ENCODE measurements around the gene MANBA.
"Not testable (repeated sequence)": the region's sequence is repeated elsewhere in the genome, so short reads cannot be mapped to it uniquely, and the experiment has no call there.

MANBA gene

GRCh38 chr4:102667001-102667400 is 93.8 kb downstream of the MANBA start:
- DNase-seq, result no peak

DNA sequence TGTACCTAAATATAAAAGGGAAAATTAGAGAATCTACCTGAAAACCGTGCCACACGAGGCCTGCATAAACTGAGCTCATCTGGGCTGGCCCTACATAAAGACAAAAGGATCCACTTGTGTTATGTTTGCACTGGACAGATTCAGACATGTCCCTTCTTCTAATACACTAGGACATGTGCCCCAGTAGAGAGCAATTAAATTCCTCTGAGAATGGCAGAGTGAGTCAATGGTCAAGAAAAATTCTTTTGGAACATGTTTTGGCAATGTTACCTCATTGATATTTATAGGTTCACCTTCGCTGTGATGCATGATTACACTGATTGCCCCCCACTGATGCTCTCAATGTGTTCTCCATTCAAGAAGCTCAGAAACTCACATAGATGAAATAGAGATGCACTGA is 95.2 kb downstream of the MANBA start:
- no peak for DNase-seq

DNA sequence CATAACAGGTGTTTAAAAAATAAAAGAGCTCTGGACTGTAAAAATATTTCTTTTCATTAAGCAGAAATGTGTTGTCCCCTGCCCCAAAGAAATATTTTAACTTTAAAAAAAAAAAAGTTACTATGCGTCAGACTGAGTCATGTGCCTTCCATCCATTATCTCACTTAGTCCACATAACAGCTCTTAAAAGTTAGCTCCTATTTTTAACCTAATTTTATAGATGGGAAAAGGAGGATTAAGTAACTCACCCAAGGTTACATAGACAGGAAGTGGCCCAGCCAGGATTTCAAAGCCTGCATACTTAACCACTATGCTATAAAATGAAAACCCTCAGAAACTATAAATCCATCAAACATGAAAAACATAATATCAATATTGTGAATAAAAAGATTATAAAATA is 97.7 kb downstream of the MANBA start:
- no peak for DNase-seq

DNA sequence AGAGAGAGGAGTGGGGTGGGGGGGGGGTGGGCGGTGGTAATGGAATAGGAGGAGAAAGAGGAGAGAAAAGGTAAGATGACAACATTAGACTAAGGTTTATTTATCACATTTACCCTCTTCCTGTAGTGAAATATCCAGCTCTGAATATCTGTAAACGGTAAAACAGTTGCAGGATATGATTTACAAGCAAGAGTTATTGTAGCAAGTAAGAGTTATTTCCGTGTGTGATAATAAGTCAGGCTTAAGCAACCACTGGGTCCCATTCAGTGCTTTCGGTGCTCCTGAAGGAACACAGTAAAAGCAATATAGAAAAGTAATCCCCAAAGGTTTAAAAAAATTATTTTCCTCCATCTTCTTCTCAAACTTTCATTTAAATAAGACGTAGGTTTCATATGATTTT is 103.6 kb downstream of the MANBA start:
- DNase-seq, result no peak

GRCh38 chr4:102647117-102647516 is 113.7 kb downstream of the MANBA start:
- no peak for DNase-seq

- DNase-seq, result no peak
These were observed 118.0 kb downstream of the MANBA start for GRCh38 chr4:102642631-102643298.

DNA sequence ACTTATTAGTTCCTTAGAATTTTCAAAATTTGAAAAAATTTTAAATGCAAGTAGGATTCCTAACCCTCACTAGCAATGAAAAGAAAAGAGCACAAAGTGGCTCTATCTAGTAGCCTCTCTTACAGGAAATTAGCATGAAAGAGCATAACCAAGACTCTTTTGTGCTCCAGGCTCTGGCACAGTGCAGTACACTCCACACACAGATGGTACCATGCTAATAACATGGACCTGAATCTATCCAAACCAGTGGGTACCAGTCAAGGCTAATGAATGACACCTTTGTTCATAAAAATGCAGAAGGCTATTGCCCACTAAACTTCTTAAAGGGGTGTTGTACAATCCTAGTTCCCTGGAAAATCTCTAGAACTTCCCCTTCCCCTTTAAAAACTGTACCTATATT is 119.0 kb downstream of the MANBA start:
- DNase-seq, result no peak

- DNase-seq, result no peak
These were observed 120.1 kb downstream of the MANBA start for GRCh38 chr4:102640669-102641068.

DNA sequence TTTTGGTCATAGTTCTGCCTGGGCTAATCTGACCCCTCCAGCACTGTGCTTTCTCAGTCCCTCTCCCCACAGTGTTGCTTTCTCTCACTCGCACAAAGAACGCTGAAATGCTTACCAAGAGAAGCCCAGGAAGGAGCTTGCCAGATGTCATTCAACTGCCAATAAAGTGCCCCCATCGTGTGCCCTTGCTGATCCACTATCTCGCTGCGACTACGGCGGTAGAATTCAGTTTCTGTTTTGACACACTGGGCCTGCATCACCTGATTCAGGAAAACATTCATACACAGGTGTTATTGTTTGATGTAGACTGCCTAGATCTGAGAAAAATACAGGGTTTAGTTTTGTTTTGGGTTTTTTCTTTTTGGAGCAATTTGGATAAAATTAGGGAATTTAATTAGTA is 121.2 kb downstream of the MANBA start:
- no peak for DNase-seq

GRCh38 chr4:102638621-102639020 is 122.1 kb downstream of the MANBA start:
- DNase-seq, result no peak

- DNase-seq, result no peak
These were observed 123.4 kb downstream of the MANBA start for GRCh38 chr4:102637391-102637790.

GRCh38 chr4:102633100-102633499 is 127.7 kb downstream of the MANBA start:
- DNase-seq, result no peak

DNA sequence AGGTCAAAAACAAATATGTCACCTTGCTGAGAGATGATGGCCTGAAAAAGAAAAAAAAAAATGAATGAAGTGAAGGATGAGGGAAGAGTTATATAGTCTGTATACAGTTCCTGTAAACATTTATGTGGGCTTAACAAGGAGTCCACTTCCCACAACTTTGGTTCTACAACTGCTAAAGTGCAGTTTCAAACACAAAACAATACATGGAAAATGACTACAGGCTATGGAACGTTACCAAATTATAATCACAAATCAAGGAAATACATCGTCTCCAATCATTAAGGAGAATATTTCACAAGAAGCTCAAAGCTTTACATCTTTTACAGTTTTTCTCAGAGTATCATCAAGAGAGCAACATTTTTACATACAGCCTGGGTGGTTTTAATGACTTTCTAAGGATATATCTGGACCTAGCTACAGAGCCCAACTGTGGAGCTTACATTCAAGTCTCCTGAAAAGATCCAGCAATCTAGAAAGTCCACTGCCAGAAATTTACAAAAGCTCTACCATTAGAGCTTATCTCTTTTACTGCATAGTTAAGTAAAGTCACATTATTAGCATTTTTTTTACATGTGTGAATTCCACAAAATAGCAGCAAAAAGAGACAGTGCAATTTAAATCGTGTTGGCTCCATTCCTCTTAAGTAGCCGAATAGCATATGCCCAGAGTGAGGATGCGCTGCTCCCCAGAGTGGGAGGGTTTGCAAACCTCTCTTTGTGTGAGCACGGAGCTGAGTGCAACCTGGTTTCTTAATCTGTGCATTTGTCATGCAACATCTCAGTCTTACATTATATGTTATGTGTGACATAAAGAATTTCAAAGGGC is 128.3 kb downstream of the MANBA start:
- no peak for DNase-seq

DNA sequence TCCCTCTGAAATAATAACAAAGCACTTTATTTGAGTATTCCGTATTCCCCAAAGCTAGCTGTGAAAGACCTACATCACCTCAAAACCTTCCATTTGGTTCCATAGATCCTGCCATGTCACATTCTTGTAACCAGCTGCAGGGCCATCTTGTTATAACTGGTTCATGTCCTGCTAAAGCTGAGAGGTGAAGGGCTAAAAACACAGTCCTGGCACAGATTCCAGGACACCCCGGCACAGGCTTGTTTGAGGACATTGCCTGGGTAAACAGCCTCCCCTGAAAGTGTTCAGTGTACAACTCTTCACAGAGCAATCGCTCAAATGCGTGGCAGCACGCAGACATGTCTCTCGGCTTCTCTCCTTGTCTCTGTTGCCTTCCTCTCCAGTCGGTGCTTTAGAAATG is 129.2 kb downstream of the MANBA start:
- DNase-seq, result no peak

DNA sequence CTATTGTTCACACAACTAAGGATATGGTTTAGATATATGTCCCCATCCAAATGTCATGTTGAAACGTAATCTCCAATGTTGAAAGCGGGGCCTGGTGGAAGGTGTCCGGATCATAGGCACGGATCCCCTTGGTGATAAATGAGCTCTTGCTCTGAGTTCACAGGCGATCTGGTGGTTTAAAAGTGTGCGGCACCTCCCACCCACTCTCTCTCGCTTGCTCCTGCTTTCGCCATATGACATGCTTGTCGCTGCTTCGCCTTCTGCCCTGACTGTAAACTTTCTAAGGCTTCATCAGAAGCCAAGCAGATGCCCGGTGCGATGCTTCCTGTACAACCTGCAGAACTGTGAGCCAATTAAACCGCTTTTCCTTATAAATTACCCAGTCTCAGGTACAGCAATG is 131.1 kb downstream of the MANBA start:
- DNase-seq, result no peak

DNA sequence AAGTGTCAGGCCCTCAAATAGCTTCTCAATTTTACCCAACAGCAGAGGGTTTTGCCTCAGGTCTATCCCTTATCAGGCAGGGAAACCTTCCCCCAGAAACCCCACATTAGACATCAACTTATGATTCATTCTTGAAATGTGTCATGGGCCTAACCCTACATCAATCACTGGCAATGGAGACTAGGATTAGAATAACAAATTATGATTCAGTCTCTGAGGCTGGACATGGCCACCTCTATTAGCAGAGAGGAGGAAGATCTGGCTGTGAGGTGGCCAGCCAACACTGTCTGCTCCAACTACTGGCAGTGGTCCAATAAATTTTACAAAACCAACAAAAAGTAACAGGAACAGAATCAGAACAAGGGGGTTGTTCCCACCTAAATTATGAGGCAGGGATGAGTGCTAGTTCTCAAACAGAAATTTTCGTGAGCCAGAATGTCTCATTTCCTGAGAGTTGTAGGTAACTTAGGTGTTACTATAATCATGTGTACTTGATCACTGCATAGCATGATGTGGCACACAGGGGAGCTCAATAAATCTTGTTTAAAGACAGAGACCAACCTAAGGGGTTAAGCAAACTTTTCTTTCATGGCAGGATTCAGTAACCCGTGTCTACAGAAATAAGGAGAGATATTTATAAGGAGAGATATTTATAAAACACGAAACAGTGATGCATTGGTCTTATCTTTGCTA is 132.8 kb downstream of the MANBA start:
- no peak for DNase-seq

DNA sequence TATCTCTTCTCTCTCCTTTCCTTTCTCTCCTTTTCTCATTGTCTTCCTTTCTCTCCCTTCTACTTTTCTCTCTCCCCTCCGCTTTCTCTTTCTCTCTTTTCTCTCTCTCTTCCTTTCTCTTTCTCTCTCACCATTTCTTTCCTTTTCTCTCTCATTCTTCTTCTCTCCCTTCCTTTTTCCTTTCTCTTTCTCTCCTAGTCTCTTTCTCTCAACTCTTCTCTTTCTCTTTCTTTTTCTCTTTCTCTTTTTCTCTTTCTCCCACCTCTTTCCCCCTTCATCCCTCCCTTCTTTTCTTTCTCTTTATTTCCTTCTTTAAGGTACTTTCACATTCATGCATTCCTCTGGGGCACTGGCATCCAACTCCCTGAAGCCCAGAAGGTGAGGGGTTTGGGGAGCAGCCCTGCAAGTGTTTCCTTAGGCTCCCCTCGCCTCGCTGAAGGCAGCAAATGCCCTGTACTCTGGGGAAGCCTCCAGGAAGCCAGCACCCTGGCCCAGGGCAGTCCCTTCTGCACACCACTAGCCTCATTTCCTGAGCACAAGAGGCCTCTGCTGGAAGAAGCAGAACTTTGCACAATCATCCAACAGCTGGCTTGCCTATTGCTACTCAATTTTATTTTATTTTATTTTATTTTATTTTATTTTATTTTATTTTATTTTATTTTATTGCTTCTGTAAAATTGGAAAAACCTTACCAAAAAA is 135.4 kb downstream of the MANBA start:
- no peak for DNase-seq

- DNase-seq, result no peak
These were observed 136.3 kb downstream of the MANBA start for GRCh38 chr4:102624505-102624904.

DNA sequence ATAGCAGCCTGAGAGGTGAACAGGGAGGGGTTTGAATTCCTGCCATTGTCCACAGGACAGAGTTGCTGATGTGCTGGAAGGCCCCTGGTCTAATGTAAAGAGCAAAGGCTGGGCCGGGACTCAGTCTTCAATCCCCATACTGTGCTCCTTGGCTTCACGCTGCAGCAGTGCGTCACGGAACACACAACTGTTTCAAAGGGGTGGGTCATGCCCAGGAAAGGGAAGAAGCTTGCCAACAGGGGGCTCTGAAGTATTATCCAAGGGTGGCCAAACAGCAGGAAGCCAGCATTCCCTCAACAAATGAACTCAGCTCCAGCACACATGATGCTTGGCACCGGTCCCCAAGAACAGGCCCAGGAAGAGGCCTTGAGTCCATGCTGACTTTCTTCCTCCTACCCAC is 137.1 kb downstream of the MANBA start:
- no peak for DNase-seq

- no peak for DNase-seq
These were observed 139.9 kb downstream of the MANBA start for GRCh38 chr4:102620697-102621497.

GRCh38 chr4:102619776-102620631 is 140.8 kb downstream of the MANBA start:
- DNase-seq, result not testable (repeated sequence)
